Stimulated activated CD4-positive, alpha-beta T cell treated with anti-CD3 and anti-CD28 coated beads, Interleukin-1b, Interleukin-23, amount 100 ng/mL, for 24 hours (primary cell): ENCODE measurements around the gene CCDC33.
A peak's percentile ranks its signal among the peaks of the same experiment; 100 is the strongest.

Experiments used
- DNase-seq, 4 experiments: peaks; one replicate each; pipeline ENCODE4 v3.0.0-alpha.2; 2020; ENCODE audit warnings: low read depth in 4 of 4, low spot score in 1 of 4

The CCDC33 gene

DNA sequence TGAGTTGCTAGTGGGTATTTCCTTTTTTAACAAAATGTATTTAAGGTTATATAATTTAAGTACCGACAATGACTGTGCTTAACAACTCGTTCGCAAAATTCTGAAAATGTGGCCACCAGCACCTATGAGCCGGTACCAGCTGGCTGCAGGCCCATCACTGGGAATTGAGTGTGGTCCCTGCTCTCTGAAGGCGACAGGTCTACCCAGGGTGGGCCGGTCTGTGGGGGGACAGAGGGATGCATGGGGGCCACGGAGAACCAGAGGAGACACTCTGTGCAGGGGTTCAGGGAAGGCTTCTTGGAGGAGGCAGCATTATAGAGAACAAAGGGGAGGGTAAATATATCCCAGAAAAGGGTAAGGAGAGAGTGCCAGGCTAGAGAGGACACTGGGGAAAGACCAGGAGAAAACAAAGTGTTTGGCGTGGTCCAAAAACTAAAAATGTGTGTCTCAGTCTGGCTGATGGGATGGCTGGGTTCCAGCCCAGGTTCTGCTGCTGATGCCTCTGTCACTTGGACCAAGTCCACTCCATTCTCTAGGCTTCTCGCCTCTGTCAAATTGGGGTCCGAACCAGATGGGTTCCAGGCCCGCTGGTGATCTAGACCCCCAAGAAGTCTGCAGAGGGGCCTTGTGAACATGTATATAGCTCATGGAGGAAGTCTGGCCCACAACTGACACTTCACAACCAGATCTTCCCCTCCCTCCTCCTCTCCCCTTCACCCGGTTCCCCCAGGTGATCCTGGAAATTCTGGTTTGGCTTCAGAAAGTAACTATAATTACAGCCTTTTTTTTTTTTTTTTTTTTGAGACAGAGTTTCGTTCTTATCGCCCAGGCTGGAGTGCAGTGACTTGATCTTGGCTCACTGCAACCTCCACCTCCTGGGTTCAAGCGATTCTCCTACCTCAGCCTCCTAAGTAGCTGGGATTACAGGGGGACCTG lies 142.0 kb downstream of the CCDC33 start:
- no peak for DNase-seq

DNA sequence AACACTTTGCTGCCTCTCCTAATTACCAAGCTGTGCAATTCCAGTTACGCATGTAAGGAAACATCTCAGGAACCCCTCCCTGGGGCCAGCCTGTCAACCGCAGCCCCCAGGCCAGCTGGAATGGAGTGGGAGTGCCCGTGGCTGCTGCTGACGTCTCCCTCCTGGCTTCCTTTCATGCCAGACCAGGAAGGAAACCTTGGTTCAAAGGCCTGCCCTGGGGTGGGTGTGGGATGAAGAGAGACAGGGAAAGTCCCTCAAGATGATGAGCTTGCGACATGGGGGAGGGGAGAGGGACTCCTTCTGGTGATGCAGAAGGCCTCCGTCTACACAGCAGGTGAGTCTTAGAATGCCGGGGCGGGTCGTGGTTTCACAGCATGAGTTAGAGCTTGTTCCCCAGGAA lies 142.7 kb downstream of the CCDC33 start:
- DNase-seq: peak in 2 of 4 experiments; percentile 67 to 76

DNA sequence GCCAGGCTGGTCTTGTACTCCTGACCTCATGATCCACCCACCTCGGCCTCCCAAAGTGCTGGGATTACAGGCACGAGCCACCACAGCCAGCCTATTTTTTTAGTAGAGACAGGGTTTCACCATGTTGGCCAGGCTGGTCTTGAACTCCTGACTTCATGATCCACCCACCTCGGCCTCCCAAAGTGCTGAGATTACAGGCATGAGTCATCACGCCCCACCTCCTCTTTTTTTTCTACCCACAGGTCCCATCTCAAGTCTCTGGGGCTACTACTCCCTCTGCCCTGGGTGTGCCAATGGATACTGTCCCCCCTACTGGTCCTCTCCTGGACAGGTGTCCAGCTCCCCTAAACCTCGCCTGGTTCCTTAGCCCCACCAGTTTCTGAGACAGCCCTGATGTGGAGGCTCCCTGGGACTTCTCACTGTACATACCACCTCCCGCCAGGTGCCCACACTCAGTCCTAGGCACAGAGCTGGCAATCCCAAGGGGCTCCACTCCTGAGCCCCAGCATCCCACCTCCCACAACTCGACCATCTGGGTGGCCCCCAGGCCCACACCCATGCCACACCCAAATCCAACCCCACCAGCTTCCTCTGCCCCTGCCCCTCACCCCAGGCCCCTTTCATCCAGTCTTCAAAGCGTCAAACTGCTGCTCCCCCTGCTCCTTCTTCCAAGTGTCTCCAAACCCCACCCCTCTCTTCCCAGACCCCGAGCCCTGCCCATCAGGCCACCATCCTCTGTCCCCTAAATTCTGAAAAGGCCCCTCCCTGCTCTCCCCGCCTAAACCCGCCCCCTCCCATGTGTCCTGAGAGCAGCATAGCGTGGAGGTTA lies 144.4 kb downstream of the CCDC33 start:
- DNase-seq: no peak

DNA sequence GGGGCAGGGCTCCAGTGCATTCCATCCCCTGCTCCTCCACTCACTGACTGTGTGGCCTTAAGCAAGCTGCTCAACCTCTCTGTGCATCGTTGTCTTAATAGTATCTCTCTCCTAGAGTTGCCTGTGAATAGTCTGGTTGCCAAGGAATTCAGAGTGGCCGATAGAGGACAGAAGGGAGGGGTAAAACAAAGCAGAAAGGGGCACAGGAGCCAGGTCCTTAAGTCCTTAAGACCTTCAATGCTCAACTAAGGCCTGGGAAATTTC lies 145.0 kb downstream of the CCDC33 start:
- DNase-seq: no peak

DNA sequence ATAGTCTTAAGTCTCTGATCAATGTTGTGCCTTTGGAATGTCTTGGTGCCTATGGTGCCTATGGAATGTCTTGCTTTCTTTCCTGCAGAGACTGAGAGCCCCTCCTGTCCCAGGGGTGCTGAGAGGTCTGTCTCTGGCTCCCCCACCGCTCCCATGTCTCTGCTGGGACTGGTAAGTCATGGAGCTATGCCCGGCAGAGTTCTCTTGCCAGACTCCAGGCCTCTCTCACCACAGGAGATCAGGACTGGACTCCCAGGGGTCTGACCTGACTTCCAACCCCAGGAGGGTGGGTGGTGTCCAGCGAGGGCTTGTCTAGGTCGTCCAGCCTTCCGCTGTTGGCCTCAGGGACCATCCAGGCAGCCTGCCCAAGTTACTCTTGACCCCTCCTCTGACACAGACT lies 145.4 kb downstream of the CCDC33 start:
- no peak for DNase-seq

DNA sequence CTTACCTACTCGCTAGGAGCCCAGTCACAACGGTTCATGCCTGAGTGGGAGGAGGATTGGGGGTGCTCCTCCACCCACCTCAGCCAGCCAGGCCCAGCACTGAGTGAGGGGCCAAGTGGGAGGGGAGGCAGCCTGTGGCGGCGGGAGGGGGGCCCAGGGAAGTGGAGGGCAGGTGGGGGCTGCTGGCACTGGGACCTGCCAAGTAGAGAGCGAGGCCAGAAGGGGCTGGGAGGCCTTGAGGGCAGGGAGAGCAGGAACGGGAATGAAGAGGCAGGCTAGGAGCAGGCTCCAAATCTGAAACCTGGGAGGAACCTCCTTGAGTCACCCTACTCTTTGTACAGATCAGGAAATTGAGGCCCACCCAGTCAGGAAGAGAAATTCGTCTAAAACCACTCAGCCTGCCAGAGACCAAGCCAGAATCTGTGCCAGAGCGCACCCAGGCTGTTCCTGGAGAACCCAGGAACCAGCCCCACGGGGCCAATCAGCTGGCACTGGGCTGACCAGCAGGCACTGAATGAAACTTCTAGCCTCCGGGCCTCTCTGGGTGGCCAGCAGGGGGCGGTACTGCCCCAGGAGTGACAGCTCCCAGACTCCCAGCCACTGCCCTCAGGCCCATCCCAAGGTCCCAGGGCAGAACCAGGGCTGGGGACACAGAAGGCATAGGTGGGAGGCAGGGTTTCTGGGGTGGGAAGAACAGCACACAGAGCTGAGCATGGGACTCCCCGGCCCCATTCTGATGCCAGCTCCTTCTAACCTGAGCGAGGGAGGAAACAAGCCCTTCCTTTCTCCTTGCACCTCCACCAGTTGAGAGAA lies 146.1 kb downstream of the CCDC33 start:
- DNase-seq: peak in 2 of 4 experiments; percentile 61 to 75

DNA sequence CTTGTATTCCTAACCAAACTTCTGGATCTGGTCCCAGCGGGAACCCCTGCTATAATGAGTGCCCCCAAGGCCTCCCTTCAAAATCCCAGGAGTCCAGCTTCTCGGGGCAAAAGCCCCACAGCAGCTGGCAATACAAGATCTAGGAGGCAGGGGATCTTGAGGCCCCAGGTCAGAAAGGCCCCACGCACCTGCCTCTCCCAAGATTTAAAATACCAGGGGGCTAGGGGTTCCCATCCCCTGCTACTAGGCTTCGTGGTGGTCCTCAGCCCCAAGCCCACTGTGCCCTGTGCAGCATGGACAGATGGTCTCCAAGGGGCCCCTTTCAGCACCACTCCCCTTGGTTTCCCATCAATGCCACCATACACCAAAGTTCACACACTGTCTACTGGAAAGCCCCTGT lies 147.2 kb downstream of the CCDC33 start:
- DNase-seq: no peak

DNA sequence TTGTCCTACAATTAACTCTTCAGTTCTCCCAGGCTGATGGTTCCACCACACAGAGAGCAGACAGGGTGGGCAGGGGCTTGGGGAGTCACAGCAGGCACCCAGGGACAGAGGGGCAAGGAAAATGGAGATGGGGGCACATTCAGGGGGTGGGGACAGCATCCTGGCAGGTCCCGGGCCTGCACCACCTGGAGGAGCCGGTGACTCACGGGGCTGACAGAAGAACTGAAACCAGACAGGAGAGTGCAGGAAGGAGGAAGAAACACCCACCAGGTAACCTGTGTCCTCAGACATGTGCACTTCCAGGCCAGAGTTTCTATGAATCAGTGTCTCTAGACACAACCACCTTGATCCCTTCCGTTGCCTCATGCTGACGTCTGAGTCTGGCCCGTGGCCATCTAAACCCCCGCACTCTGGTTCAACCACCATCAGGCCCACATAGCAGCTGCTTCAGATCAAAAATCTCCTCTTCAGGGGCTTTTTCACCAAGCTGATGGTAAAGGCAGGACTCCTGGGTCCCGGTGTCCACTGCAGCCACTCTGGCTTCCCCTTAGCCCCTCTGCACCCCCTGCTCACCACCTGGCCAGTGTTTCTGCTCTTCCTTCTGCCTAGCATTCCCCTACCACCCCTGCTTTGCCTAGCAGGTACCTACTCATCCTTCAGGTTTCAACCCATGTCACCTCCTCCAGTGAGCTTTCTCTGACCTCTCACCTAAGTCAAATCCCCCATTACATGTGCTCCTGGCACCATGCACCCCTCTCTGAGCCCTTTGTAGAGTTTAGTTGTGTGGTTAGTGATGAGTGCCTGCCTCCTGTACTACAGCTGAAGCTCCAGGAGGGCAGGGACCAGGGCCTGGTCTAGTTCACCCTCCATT lies 147.8 kb downstream of the CCDC33 start:
- DNase-seq: peak in 2 of 4 experiments; percentile 44 to 67

DNA sequence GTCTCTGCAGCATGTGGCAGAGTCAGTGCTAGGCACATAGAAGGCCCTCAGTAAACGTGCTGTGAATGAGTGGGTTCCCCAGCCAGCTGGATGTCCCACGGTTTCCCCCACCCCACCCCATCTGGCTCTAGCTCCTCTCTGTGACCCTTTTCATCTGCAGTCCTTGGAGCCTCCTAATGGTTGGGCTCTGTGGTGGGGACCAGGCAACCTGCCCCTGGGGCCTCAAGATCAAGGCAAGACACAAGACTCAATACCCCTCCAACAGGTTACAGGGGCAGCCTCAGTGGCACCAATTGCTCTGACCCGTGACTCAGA lies 148.4 kb downstream of the CCDC33 start:
- no peak for DNase-seq

DNA sequence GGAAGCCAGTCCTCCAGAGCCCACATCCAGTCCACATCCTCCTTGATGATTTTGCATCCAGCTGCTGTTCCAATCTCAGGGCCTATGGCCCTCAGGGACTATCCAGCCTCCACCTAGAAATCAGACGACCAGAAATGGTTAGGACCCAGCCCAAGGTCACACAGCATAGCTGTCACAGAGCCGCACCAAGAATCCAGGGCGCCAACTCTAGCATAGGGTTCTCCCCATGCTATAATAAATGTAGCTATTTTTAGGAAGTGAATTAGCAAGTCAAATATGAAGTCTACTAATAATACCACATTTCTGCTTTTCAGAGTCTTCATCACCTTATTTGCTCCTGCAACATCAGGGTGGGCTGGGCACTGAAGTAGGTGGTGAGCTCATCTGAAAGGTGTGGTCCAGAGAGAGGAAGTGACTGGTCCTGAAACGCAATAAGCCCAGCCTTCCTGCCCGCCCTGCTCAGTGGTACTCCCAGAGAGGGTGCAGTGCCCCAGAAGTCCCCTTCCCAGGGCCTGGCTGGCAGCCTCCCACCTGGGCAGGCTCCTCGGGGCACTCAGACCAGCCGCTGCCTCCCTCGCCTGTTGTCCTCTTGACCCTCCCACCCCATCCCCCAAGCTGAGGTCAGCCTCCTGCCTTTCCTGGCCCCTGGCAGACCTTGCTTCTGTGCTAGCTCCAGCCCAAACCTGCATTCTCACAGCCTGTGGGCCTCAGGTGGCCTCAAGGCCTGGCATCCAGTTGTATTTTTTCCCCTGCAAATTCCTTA lies 148.9 kb downstream of the CCDC33 start:
- DNase-seq: peak in 1 of 4 experiments; percentile 39

DNA sequence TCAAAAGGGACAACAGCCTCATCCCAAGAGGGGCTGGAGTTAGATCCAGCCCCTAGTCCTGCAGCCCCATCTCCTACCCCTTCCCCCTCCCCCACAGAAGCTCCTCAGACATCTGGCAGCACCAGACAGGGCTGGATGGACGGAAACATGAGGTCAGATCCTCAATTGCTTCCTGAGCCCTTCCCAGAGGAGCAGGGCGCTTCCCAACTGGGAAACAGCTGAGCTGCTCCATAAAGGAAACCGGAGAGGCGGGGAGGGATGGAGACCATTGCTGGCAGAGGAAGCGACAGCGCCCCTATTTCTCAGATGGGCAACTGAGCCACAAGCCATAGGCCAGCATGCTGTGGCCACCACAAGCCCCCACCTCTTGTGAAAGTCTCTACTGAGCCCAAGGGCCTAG lies 149.6 kb downstream of the CCDC33 start:
- no peak for DNase-seq
